Activated B cell treated with CpG ODN at 0.5 μM for 24 hours (primary cell): ENCODE data around the gene MGAT3. TPM values are rescaled to one million over a fixed set of nuclear protein-coding genes. Genes with fewer than 3 reads are reported as not detected.

ENCODE experiments used
- ATAC-seq: fragments of 200-7000 bp; cut with Tn5 transposase; one replicate; pipeline ENCODE4 v1.10.0; 2021; ENCODE audit warnings: low read depth, mild to moderate bottlenecking, moderate library complexity
- CTCF ChIA-PET: fragments of 350-600 bp; sonication (Branson Sonifier 250); formaldehyde crosslinking; loops from one replicate; lab custom pipeline; 2021; ENCODE audit warnings: antibody characterized with exemption; lab: Charles Lee
- POLR2A ChIA-PET: fragments of 350-600 bp; sonication (Branson Sonifier 250); formaldehyde crosslinking; loops from one replicate; lab custom pipeline; 2021; ENCODE audit warnings: antibody characterized with exemption; lab: Charles Lee
- DNase-seq: peaks from one replicate; pipeline ENCODE4 v3.0.0; 2022
- H3K27ac Mint-ChIP-seq: one replicate; pipeline ENCODE4 v1.8.0; 2020; ENCODE audit warnings: mixed read lengths
- H3K27me3 Mint-ChIP-seq: one replicate; pipeline ENCODE4 v1.8.0; 2021; ENCODE audit warnings: mixed read lengths
- H3K36me3 Mint-ChIP-seq: one replicate; pipeline ENCODE4 v1.8.0; 2021; ENCODE audit warnings: low read depth, mixed read lengths
- H3K4me1 Mint-ChIP-seq: one replicate; pipeline ENCODE4 v1.8.0; 2021; ENCODE audit warnings: mixed read lengths
- H3K4me3 Mint-ChIP-seq: one replicate; pipeline ENCODE4 v1.8.0; 2020; ENCODE audit warnings: mild to moderate bottlenecking, mixed read lengths
- H3K9me3 Mint-ChIP-seq: one replicate; pipeline ENCODE4 v1.8.0; 2020; ENCODE audit warnings: mixed read lengths
- intact Hi-C: fragments of 100-400 bp; cut with micrococcal nuclease; formaldehyde crosslinking; loops from one replicate; pipeline ENCODE4 v1.15.1; 2024
- total RNA-seq: library from RNA; stranded (reverse); gene quantifications from 2 replicates; pipeline ENCODE4 v1.2.3, GENCODE V29; 2022
- TF ChIP-seq, protein P1 (sequence below): fragments of 200-600 bp; IDR thresholded peaks from one replicate; pipeline ENCODE4 v1.8.0; 2022; ENCODE audit warnings: antibody characterized with exemption, mild to moderate bottlenecking

The MGAT3 gene
- total RNA-seq, 1 donor from 2014 or later: 43.4 TPM

DNA sequence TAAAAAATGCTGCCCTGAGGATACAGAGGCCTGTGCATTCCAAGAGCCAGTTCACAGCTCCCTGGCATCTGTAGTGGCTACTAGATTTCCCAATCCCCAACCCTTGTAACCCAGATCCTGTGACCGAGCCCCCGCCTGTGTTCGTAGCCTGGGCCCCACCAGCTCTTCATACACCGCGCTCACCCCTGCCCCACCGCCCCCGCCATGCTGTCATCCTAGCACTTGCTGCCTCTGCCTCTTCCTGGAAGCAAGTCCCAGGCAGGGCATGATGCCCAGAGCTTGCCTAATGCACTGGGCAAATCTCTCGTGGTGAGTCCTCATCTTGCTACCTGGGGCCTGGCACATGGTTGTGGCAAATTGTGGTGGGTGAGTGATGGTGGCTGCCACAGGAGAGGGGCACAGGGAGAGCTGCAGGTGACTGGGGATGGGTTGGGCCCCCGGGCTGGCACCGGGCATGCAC lies 7.1 kb downstream of the MGAT3 start:
- H3K27ac Mint-ChIP-seq: peak overlapping the region; percentile 70
- TF ChIP-seq, protein P1, sequence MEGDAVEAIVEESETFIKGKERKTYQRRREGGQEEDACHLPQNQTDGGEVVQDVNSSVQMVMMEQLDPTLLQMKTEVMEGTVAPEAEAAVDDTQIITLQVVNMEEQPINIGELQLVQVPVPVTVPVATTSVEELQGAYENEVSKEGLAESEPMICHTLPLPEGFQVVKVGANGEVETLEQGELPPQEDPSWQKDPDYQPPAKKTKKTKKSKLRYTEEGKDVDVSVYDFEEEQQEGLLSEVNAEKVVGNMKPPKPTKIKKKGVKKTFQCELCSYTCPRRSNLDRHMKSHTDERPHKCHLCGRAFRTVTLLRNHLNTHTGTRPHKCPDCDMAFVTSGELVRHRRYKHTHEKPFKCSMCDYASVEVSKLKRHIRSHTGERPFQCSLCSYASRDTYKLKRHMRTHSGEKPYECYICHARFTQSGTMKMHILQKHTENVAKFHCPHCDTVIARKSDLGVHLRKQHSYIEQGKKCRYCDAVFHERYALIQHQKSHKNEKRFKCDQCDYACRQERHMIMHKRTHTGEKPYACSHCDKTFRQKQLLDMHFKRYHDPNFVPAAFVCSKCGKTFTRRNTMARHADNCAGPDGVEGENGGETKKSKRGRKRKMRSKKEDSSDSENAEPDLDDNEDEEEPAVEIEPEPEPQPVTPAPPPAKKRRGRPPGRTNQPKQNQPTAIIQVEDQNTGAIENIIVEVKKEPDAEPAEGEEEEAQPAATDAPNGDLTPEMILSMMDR: no peak
- peaks cover 90% of the 10 kb centered on the region for H3K4me1 Mint-ChIP-seq
- peaks cover 3% of the 10 kb centered on the region for H3K36me3 Mint-ChIP-seq
- no peak overlapping the region for H3K4me3 Mint-ChIP-seq
- intact Hi-C loops: loop anchor here (2.0 kb wide), 1 partner anchor 65 kb away; the partner anchor contains the start of gene TAB1
- ChIA-PET POLR2A (interaction anchor here (0.6 to 3.4 kb wide), 12 partner anchors 8 to 120 kb away, joined by 3 to 38 read pairs (median 4); partner anchors contain the start of gene TAB1), CTCF (interaction anchor here (1.1 kb wide), 1 partner anchor 17 kb away, joined by 5 read pairs; no protein-coding TSS in a partner anchor)
- H3K9me3 Mint-ChIP-seq: no peaks in the 10 kb centered on the region
- no peak for ATAC-seq
- DNase-seq: no peak
- H3K27me3 Mint-ChIP-seq: no peaks in the 10 kb centered on the region

DNA sequence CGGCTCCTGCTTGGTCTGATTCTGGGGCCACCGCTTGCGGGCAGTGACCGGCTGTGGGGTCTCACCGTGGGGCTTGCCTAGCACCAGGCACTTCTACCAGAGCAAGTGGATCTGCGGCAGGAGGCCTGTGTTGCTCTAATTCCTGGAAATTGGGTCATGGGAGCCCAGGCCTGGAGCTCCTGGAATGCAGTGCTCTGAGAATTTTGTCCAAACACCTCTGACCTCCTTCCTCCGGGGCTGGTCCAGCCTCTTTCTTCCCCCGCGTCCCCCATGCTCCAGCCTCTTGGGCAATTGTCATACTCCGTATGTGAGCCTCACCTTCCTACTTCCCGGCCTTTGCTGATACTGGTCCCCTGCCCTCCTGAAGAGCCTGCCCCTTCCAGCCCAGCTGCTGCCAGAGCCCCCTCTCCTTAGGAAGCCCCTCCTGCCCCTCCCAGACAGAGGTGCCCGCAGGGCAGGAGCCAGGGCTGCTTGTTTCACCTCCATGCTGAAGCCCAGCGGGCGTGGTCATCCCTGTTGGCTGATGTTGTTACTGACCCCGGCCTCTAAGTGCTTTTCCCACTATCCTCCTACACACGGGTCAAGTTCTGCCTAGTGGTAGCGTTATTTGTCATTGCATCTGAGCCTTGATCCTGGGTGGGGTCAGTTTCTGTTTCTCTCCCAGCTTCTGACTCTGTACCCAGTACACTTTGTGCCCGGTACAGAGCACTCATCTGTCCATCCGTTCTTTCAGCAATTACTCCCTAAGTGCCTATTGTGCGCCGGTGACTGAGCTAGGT lies 9.6 kb downstream of the MGAT3 start:
- no peaks in the 10 kb centered on the region for H3K9me3 Mint-ChIP-seq
- TF ChIP-seq, protein P1: no peak
- ATAC-seq: no peak
- no peak for DNase-seq
- peak overlapping the region; percentile 45 for H3K4me3 Mint-ChIP-seq
- CTCF ChIA-PET: interaction anchor here (1.6 kb wide), 1 partner anchor 123 kb away, joined by 3 read pairs; no protein-coding TSS in a partner anchor
- POLR2A ChIA-PET: interaction anchor here (1.1 to 3.4 kb wide), 7 partner anchors 11 to 36 kb away, joined by 3 to 38 read pairs (median 8); partner anchors contain the start of gene MIEF1
- no peaks in the 10 kb centered on the region for H3K27me3 Mint-ChIP-seq
- no peaks in the 10 kb centered on the region for H3K36me3 Mint-ChIP-seq
- intact Hi-C loops: no loop called here
- H3K27ac Mint-ChIP-seq: peak overlapping the region; percentile 91
- H3K4me1 Mint-ChIP-seq: peaks cover 98% of the 10 kb centered on the region

DNA sequence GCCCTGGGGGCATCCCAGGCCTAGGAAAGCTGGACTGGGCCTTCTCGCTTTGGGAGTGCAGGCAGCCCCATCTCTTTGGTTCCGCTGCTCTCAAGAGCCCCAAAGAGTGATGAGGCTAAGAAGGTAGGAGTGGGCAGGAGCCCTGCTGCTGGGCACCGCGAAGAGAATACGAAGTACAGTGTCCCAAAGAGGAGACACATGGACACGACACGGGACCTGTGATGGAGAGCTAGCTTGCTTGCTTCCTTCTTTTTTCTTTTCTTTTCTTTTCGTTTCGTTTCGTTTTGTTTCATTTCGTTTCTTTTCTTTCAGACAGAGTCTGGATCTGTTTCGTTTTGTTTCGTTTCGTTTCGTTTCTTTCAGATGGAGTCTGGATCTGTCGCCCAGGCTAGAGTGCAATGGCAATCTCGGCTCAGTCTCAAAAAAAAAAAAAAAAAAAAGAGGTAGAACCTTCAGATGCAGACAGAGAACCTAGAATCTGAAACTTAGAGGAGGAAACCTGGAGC lies 10.6 kb downstream of the MGAT3 start:
- H3K36me3 Mint-ChIP-seq: no peaks in the 10 kb centered on the region
- CTCF ChIA-PET: interaction anchor here (1.5 kb wide), 1 partner anchor 27 kb away, joined by 4 read pairs; no protein-coding TSS in a partner anchor
- peak overlapping the region; percentile 91 for H3K27ac Mint-ChIP-seq
- intact Hi-C loops: no loop called here
- no peaks in the 10 kb centered on the region for H3K27me3 Mint-ChIP-seq
- peaks cover 98% of the 10 kb centered on the region for H3K4me1 Mint-ChIP-seq
- DNase-seq (no peak), ATAC-seq (no peak)
- H3K4me3 Mint-ChIP-seq: peak overlapping the region; percentile 45
- TF ChIP-seq, protein P1: no peak
- no peaks in the 10 kb centered on the region for H3K9me3 Mint-ChIP-seq
- POLR2A ChIA-PET: interaction anchor here (0.7 to 2.4 kb wide), 11 partner anchors 14 to 713 kb away, joined by 3 to 16 read pairs (median 6); partner anchors contain the start of genes MIEF1 and TAB1

DNA sequence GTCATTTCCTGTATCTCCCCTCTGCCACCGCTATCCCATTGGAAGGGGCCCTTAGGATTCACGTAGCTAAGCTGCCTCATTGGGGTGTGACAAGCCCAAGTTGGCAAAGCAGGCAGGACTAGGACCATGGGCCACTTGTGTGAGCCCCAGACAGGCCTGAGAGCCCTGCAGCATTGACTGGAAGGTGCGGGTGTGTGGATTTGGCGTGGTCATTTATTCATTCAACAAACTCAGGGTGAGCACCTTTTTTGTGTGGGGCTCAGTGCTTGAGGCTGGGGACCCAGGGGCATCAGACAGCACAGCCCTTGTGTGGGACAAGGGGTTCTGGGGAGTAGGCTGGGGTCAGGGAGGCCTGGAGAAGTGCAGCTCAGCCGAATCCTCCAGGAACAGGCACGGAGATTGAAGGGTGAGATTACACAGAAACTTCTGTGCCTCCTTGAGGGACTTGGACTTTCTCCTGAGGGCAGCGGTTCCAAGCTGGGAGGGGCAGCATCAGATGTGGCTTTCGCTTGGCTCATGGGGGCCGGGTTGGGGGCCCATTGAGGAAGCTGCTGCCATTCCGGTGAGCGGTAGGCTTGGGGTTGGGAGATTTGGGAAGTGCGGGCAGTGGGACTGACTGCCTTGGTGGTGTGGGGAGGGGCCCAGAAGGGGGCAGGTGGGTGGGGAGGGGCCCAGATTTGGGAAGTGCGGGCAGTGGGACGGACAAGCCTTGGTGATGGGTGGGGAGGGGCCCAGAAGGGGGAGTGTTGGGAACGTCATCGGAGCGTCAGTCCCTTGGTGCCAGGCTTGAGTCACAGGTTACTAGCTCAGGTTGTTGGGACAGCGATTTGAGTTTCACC lies 11.9 kb downstream of the MGAT3 start:
- Mint-ChIP-seq H3K9me3 (no peaks in the 10 kb centered on the region), H3K27me3 (no peaks in the 10 kb centered on the region), H3K36me3 (peaks cover 2% of the 10 kb centered on the region), H3K27ac (peak overlapping the region; percentile 91), H3K4me3 (peak overlapping the region; percentile 53), H3K4me1 (peaks cover 96% of the 10 kb centered on the region)
- DNase-seq (no peak), ATAC-seq (no peak)
- POLR2A ChIA-PET: interaction anchor here (0.5 to 2.4 kb wide), 9 partner anchors 13 to 152 kb away, joined by 4 to 16 read pairs (median 6); partner anchors contain the start of genes MIEF1 and TAB1
- TF ChIP-seq, protein P1: no peak
- intact Hi-C loops: no loop called here
- CTCF ChIA-PET: interaction anchor here (1.3 to 1.5 kb wide), 2 partner anchors 25 to 27 kb away, joined by 4 read pairs; no protein-coding TSS in a partner anchor
